Activated T-cell treated with anti-CD3 and anti-CD28 coated beads for 24 hours (primary cell): ENCODE data around the gene MCM6.
"Not testable (repeated sequence)": the region's sequence is repeated elsewhere in the genome, so short reads cannot be mapped to it uniquely, and the experiment has no call there.

Experiments used
- DNase-seq: peaks from one replicate; pipeline ENCODE4 v3.0.0-alpha.2; 2020; ENCODE audit warnings: low read depth

The MCM6 gene

GRCh38 chr2:135820003-135820618 is 56.1 kb downstream of the MCM6 start:
- DNase-seq, result peak; percentile 84

- DNase-seq, result peak; percentile 17
Observed at GRCh38 chr2:135818937-135819610, 57.2 kb downstream of the MCM6 start.

GRCh38 chr2:135817951-135818350 is 58.3 kb downstream of the MCM6 start:
- no peak for DNase-seq

GRCh38 chr2:135817466-135817865 is 58.8 kb downstream of the MCM6 start:
- no peak for DNase-seq

- DNase-seq, result peak; percentile 15
Observed at GRCh38 chr2:135815269-135815668, 61.0 kb downstream of the MCM6 start.

- no peak for DNase-seq
Observed at GRCh38 chr2:135812907-135813511, 63.2 kb downstream of the MCM6 start.

GRCh38 chr2:135807874-135808273 is 68.4 kb downstream of the MCM6 start:
- not testable (repeated sequence) for DNase-seq

GRCh38 chr2:135803278-135803677 is 73.0 kb downstream of the MCM6 start:
- no peak for DNase-seq

GRCh38 chr2:135802350-135802749 is 73.9 kb downstream of the MCM6 start:
- DNase-seq, result no peak

GRCh38 chr2:135800513-135801460 is 75.5 kb downstream of the MCM6 start:
- DNase-seq, result no peak

- DNase-seq, result no peak
Observed at GRCh38 chr2:135799738-135800137, 76.5 kb downstream of the MCM6 start.

GRCh38 chr2:135798762-135799161 is 77.5 kb downstream of the MCM6 start:
- no peak for DNase-seq

- DNase-seq, result no peak
Observed at GRCh38 chr2:135798275-135798705, 78.0 kb downstream of the MCM6 start.

- peak; percentile 73 for DNase-seq
Observed at GRCh38 chr2:135797497-135798274, 78.6 kb downstream of the MCM6 start.

- DNase-seq, result no peak
Observed at GRCh38 chr2:135796606-135797005, 79.6 kb downstream of the MCM6 start.

GRCh38 chr2:135795641-135796040 is 80.6 kb downstream of the MCM6 start:
- not testable (repeated sequence) for DNase-seq

- DNase-seq, result no peak
Observed at GRCh38 chr2:135792401-135793150, 83.7 kb downstream of the MCM6 start.

GRCh38 chr2:135791418-135792190 is 84.6 kb downstream of the MCM6 start:
- no peak for DNase-seq

- DNase-seq, result no peak
Observed at GRCh38 chr2:135790423-135790822, 85.8 kb downstream of the MCM6 start.
